CD4-positive, alpha-beta T cell (primary cell): ENCODE data around the gene POLR1E. TPM values are rescaled to one million over a fixed set of nuclear protein-coding genes. Genes with fewer than 3 reads are reported as not detected.

Experiments used
- ATAC-seq: fragments of 200-7000 bp; cut with Tn5 transposase; one replicate; pipeline ENCODE4 v1.10.0; 2022; ENCODE audit warnings: mild to moderate bottlenecking; ENCODE audit not compliant: poor library complexity
- CTCF ChIA-PET: fragments of 350-600 bp; sonication (Branson Sonifier 250); formaldehyde crosslinking; loops from one replicate; lab custom pipeline; 2021; ENCODE audit warnings: antibody characterized with exemption, inconsistent platforms; lab: Charles Lee
- POLR2A ChIA-PET: fragments of 350-600 bp; sonication (Branson Sonifier 250); formaldehyde crosslinking; loops from one replicate; lab custom pipeline; 2021; ENCODE audit warnings: antibody characterized with exemption, inconsistent platforms; lab: Charles Lee
- DNase-seq, 14 experiments: peaks; one replicate each; pipeline ENCODE4 v3.0.0-alpha.2; 2013 to 2020; ENCODE audit warnings: mixed read lengths in 2 of 14
- H3K27ac ChIP-seq, 2 donors: one replicate each; pipeline versions ENCODE4 v1.5.1 to v1.7.0; 2013; ENCODE audit warnings: low read length in 2 of 2, low read depth in 1 of 2, mild to moderate bottlenecking in 1 of 2
- H3K27me3 ChIP-seq, 2 experiments: 1 replicate in 1 of 2; 2 replicates in 1 of 2; pipeline versions ENCODE4 v1.6.1 to v1.7.0; 2013; ENCODE audit warnings: low read length in 2 of 2, control low read depth in 1 of 2, mild to moderate bottlenecking in 1 of 2, moderate library complexity in 1 of 2; ENCODE audit not compliant: insufficient read depth in 2 of 2, control insufficient read depth in 1 of 2
- H3K36me3 ChIP-seq: one replicate; pipeline ENCODE4 v1.6.1; 2013; ENCODE audit warnings: low read length, control low read depth; ENCODE audit not compliant: insufficient read depth
- H3K4me1 ChIP-seq: one replicate; pipeline ENCODE4 v1.6.1; 2013; ENCODE audit warnings: low read length, control low read depth; ENCODE audit not compliant: insufficient read depth
- H3K4me3 ChIP-seq: one replicate; pipeline ENCODE4 v1.5.1; 2013; ENCODE audit warnings: mild to moderate bottlenecking, low read length, moderate library complexity
- H3K9me3 ChIP-seq, 2 experiments: 1 replicate in 1 of 2; 2 replicates in 1 of 2; pipeline versions ENCODE4 v1.6.1 to v1.7.0; 2013; ENCODE audit warnings: low read length in 2 of 2, mild to moderate bottlenecking in 2 of 2, control low read depth in 1 of 2, moderate library complexity in 1 of 2; ENCODE audit not compliant: control insufficient read depth in 1 of 2, insufficient read depth in 1 of 2
- H3K27ac Mint-ChIP-seq: one replicate; pipeline ENCODE4 v1.8.0; 2020; ENCODE audit warnings: mixed read lengths
- H3K27me3 Mint-ChIP-seq: one replicate; pipeline ENCODE4 v1.8.0; 2021; ENCODE audit warnings: mixed read lengths
- H3K36me3 Mint-ChIP-seq: one replicate; pipeline ENCODE4 v1.8.0; 2021; ENCODE audit warnings: low read depth, mixed read lengths
- H3K4me1 Mint-ChIP-seq: one replicate; pipeline ENCODE4 v1.8.0; 2021; ENCODE audit warnings: low read depth, mixed read lengths
- H3K4me3 Mint-ChIP-seq: one replicate; pipeline ENCODE4 v1.8.0; 2020; ENCODE audit warnings: mild to moderate bottlenecking, mixed read lengths
- H3K9me3 Mint-ChIP-seq: one replicate; pipeline ENCODE4 v1.8.0; 2020; ENCODE audit warnings: mixed read lengths
- intact Hi-C, 2 experiments: fragments of 100-400 bp; cut with DNase I in 1 of 2; cut with micrococcal nuclease in 1 of 2; formaldehyde crosslinking; loops; one replicate each; pipeline versions ENCODE4 v1.15.1 to v1.9.0; 2023 to 2025; cut with DNase I, micrococcal nuclease
- total RNA-seq, 174 experiments: library from RNA in 2 of 174; stranded (reverse) in 2 of 174; gene quantifications; one replicate each; pipeline ENCODE4 v1.2.3 and lab custom pipeline; 2021 to 2026
- TF ChIP-seq, protein P1 (sequence below): fragments of 200-600 bp; IDR thresholded peaks from one replicate; pipeline ENCODE4 v1.8.0; 2022; ENCODE audit warnings: antibody characterized with exemption, mild to moderate bottlenecking

The POLR1E gene
- total RNA-seq, 2 experiments from 2014 or later, result 28.9 to 29.7 TPM

DNA sequence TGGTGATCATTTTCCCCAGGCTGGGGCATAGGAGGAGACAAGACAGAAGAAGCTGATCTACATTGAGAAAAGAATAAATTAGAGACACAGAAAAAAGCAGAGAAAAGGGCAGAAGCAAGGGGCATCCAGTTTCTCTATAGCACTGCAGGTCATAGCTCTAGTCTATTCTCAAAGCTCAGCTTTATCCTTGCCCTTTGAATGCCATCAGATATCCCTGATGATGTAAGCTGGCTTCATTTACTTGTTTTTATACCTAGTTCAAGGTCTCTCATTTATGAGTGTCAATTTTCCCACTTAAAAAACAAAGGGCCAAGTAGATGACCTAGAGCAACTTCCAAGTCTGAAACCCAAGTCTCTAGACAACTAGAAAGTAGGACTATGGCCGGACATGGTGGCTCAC lies 57.7 kb downstream of the POLR1E start:
- no peak for DNase-seq
- no peak for ATAC-seq
- Histone ChIP-seq H3K27me3 (no peaks in the 10 kb centered on the region), H3K36me3 (no peaks in the 10 kb centered on the region), H3K4me1 (no peaks in the 10 kb centered on the region), H3K27ac (no peak overlapping the region), H3K9me3 (no peaks in the 10 kb centered on the region), H3K4me3 (no peak overlapping the region)
- H3K36me3 Mint-ChIP-seq, result peaks cover 3% of the 10 kb centered on the region
- TF ChIP-seq, protein P1, sequence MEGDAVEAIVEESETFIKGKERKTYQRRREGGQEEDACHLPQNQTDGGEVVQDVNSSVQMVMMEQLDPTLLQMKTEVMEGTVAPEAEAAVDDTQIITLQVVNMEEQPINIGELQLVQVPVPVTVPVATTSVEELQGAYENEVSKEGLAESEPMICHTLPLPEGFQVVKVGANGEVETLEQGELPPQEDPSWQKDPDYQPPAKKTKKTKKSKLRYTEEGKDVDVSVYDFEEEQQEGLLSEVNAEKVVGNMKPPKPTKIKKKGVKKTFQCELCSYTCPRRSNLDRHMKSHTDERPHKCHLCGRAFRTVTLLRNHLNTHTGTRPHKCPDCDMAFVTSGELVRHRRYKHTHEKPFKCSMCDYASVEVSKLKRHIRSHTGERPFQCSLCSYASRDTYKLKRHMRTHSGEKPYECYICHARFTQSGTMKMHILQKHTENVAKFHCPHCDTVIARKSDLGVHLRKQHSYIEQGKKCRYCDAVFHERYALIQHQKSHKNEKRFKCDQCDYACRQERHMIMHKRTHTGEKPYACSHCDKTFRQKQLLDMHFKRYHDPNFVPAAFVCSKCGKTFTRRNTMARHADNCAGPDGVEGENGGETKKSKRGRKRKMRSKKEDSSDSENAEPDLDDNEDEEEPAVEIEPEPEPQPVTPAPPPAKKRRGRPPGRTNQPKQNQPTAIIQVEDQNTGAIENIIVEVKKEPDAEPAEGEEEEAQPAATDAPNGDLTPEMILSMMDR, result no peak
- no peak overlapping the region for H3K4me3 Mint-ChIP-seq
- no peak overlapping the region for H3K27ac Mint-ChIP-seq
- H3K27me3 Mint-ChIP-seq, result no peaks in the 10 kb centered on the region
- intact Hi-C loops, result no loop called here
- ChIA-PET CTCF (no interaction called here), POLR2A (no interaction called here)
- H3K4me1 Mint-ChIP-seq, result no peaks in the 10 kb centered on the region
- no peaks in the 10 kb centered on the region for H3K9me3 Mint-ChIP-seq

DNA sequence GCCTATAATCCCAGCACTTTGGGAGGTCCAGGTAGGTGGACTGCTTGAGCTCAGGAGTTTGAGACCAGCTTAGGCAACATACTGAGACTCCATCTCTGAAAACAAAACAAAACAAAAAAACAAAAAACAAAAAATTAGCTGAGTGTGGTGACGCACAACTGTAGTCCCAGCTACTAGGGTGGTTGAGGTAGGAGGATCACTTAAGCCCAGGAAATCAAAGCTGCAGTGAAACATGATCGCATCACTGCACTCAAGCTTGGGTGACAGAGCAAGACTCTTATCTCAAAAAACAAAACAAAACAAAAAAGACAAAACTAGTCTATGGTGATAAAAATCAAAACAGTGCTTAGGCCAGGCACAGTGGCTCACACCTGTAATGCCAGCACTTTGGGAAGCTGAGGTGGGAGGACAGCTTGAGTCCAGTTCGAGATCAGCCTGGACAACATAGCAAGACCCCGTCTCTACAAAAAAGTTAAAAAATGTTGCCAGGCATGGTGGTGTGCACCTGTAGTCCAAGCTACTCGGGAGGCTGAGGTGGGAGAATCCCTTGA lies 61.7 kb downstream of the POLR1E start:
- H3K27me3 Mint-ChIP-seq, result no peaks in the 10 kb centered on the region
- ChIA-PET POLR2A (no interaction called here), CTCF (no interaction called here)
- H3K4me1 Mint-ChIP-seq, result no peaks in the 10 kb centered on the region
- Histone ChIP-seq H3K4me1 (no peaks in the 10 kb centered on the region), H3K27me3 (no peaks in the 10 kb centered on the region), H3K36me3 (no peaks in the 10 kb centered on the region), H3K4me3 (no peak overlapping the region), H3K9me3 (no peaks in the 10 kb centered on the region), H3K27ac (no peak overlapping the region)
- TF ChIP-seq, protein P1, result no peak
- intact Hi-C loops, result no loop called here
- ATAC-seq, result no peak
- H3K27ac Mint-ChIP-seq, result no peak overlapping the region
- no peaks in the 10 kb centered on the region for H3K36me3 Mint-ChIP-seq
- H3K4me3 Mint-ChIP-seq, result no peak overlapping the region
- no peaks in the 10 kb centered on the region for H3K9me3 Mint-ChIP-seq
- no peak for DNase-seq

DNA sequence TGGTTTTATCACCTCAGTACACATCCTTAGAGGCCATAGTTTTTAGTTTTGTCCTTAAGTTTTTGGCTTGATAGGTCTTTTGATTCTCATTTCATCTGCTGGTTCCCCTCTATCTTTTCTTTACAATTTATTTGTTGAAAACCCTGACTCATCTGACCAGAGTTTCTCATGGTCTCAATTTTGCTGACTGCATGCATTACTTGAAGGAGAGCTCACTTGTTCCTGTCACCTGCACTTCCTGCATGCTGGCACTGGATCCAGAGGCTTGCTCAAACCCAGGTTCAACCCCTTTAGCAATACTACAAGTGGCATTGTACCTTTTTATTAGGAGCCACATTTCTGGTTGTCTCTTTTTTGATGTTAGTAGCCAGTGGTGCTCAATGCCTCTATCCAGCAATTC lies 63.8 kb downstream of the POLR1E start:
- Mint-ChIP-seq H3K9me3 (no peaks in the 10 kb centered on the region), H3K36me3 (no peaks in the 10 kb centered on the region), H3K4me1 (no peaks in the 10 kb centered on the region), H3K27ac (no peak overlapping the region), H3K4me3 (no peak overlapping the region), H3K27me3 (no peaks in the 10 kb centered on the region)
- TF ChIP-seq, protein P1, result no peak
- ChIA-PET POLR2A (no interaction called here), CTCF (interaction anchor here (0.7 kb wide), 1 partner anchor 312 kb away, joined by 5 read pairs; no protein-coding TSS in a partner anchor)
- Histone ChIP-seq H3K27ac (no peak overlapping the region), H3K4me3 (no peak overlapping the region), H3K9me3 (no peaks in the 10 kb centered on the region), H3K36me3 (no peaks in the 10 kb centered on the region), H3K4me1 (no peaks in the 10 kb centered on the region), H3K27me3 (no peaks in the 10 kb centered on the region)
- intact Hi-C loops, result no loop called here
- no peak for ATAC-seq
- no peak for DNase-seq
